Femur (tissue), 1 donor: ENCODE data around the gene TMEM200C.

Source experiments
- DNase-seq: peaks from one replicate; pipeline ENCODE4 v3.0.0-alpha.2; 2017

Gene TMEM200C

GRCh38 chr18:5895299-5895875 is at the start of gene TMEM200C:
TMEM200C (minus strand) TSS chr18:5895522; CDS start chr18:5892063, 3,459 bp downstream.
- DNase-seq, result peak; percentile 54

- no peak for DNase-seq
These were observed 49.1 kb upstream of the TMEM200C start for GRCh38 chr18:5944448-5944847.

GRCh38 chr18:5943514-5943913 is 48.2 kb upstream of the TMEM200C start:
- peak; percentile 45 for DNase-seq

- DNase-seq, result no peak
These were observed 47.3 kb upstream of the TMEM200C start for GRCh38 chr18:5942591-5942990.

GRCh38 chr18:5941890-5942289 is 46.6 kb upstream of the TMEM200C start:
- DNase-seq, result no peak

- DNase-seq, result no peak
These were observed 44.7 kb upstream of the TMEM200C start for GRCh38 chr18:5939801-5940667.

GRCh38 chr18:5937795-5938194 is 42.5 kb upstream of the TMEM200C start:
- no peak for DNase-seq

GRCh38 chr18:5937121-5937520 is 41.8 kb upstream of the TMEM200C start:
- no peak for DNase-seq

- DNase-seq, result no peak
These were observed 35.5 kb upstream of the TMEM200C start for GRCh38 chr18:5930789-5931188.

GRCh38 chr18:5918205-5918858 is 23.0 kb upstream of the TMEM200C start:
- DNase-seq, result no peak

GRCh38 chr18:5914951-5915350 is 19.6 kb upstream of the TMEM200C start:
- DNase-seq, result no peak

GRCh38 chr18:5914016-5914415 is 18.7 kb upstream of the TMEM200C start:
- no peak for DNase-seq

- peak; percentile 24 for DNase-seq
These were observed 17.2 kb upstream of the TMEM200C start for GRCh38 chr18:5912566-5912965.

- no peak for DNase-seq
These were observed 13.8 kb upstream of the TMEM200C start for GRCh38 chr18:5909125-5909524.

- no peak for DNase-seq
These were observed 8.1 kb upstream of the TMEM200C start for GRCh38 chr18:5903386-5903785.

GRCh38 chr18:5900262-5900661 is 4.9 kb upstream of the TMEM200C start:
- no peak for DNase-seq

GRCh38 chr18:5899835-5900234 is 4.5 kb upstream of the TMEM200C start:
- no peak for DNase-seq

GRCh38 chr18:5895876-5896740 is 786 bp upstream of the TMEM200C start:
- peak; percentile 58 for DNase-seq

- peak; percentile 40 for DNase-seq
These were observed 567 bp downstream of the TMEM200C start for GRCh38 chr18:5894611-5895298.

- no peak for DNase-seq
These were observed 1.2 kb downstream of the TMEM200C start for GRCh38 chr18:5893956-5894610.

- DNase-seq, result no peak
These were observed 2.4 kb downstream of the TMEM200C start for GRCh38 chr18:5892823-5893431.
